ENCODE measurements around the gene KLRG1.

GRCh38 chr12:9040484-9041186 lies 51.3 kb downstream of the KLRG1 start:
- TF ChIP-seq POLR2A (IDR thresholded peaks at IDR 0.05) (no peak), CTCF (IDR thresholded peaks at IDR 0.05) (no peak), POLR2AphosphoS5 (IDR thresholded peaks at IDR 0.05; ENCODE audit: insufficient read depth in 1 of 2, low read depth in 1 of 2) (no peak)
